ENCODE data around the gene SNAP29.

The SNAP29 gene

GRCh38 chr22:20840646-20841371 is 18.0 kb upstream of the SNAP29 start:
- no peaks in the 10 kb centered on the region for H3K36me3 ChIP-seq (ENCODE audit: control insufficient read depth, insufficient read depth, low read length)
- no peaks in the 10 kb centered on the region for H3K4me1 ChIP-seq (ENCODE audit: control insufficient read depth, insufficient read depth, low read length)
- no peak overlapping the region for H3K4me3 ChIP-seq (ENCODE audit: low read length)
- no peak overlapping the region for H3K9ac ChIP-seq (ENCODE audit: low read length)
- no peak overlapping the region for H3K27ac ChIP-seq (ENCODE audit: low read depth, low read length)
- no peaks in the 10 kb centered on the region for H3K27me3 ChIP-seq (ENCODE audit: control insufficient read depth, insufficient read depth, low read length)

DNA sequence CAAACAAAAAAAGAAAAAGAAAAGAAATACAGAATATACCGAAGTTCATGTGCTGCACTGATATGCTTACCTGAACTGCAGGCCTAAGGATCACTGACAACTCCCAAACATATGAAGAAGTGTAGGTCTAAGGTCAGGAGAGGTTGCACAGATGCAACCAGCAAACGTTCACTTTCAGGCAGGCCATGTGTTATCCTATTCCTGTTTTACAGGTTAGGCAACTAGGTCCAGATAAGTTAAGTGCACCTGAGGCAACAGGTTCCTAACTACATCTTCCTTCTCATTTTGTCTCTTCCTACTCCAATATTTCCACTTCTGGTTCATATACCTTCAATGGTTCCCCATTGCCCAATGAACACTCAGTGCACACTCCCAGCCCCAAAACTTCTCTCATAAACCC is 15.3 kb upstream of the SNAP29 start:
- Histone ChIP-seq H3K4me1 (ENCODE audit: control insufficient read depth, insufficient read depth, low read length) (no peaks in the 10 kb centered on the region), H3K27ac (ENCODE audit: low read depth, low read length) (no peak overlapping the region), H3K4me3 (ENCODE audit: low read length) (no peak overlapping the region), H3K36me3 (ENCODE audit: control insufficient read depth, insufficient read depth, low read length) (no peaks in the 10 kb centered on the region), H3K9ac (ENCODE audit: low read length) (no peak overlapping the region), H3K27me3 (ENCODE audit: control insufficient read depth, insufficient read depth, low read length) (no peaks in the 10 kb centered on the region)

DNA sequence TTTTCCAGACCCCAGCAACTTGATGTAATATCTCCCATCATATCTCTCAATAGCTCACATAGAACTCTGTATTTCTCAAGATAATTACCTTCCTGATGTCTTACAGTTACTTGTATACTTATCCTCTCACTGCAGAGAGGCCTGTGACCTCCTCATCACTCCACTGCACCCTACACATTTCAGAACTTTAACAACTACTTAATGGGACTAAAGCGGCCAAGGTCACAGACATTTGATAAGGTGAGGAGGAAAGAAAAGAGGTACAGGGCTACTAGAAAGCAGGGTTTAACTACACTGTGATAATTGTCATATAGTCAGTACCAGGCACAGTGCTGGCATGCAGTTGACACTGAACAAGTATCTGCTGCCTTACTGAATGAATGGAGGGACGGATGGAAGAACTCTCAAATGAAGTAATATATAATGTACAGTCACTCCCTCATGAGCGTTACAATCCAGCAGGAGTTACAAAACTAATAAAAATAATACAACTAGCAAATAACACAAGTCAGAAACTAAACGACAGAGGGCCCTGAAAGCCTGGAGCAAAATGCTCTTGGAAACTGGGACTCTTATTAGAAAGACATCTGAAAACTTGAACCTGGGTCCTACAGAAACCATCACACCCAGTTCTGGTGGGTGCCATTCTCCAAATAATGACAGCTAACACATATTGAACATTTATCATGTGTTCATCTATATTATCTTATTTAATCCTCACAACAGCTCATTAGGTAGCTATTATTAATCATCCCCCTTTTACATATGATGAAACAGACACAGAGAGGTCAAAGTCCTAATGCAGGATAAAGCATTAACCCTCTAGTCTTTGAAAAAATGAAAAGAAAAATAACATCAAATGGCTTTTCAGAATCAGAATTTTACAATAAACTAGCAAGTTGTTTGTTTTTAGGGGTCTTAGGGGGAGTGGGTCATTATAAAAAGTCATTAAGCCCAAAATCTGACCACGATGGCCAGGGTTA is 14.5 kb upstream of the SNAP29 start:
- Histone ChIP-seq H3K27me3 (ENCODE audit: control insufficient read depth, insufficient read depth, low read length) (no peaks in the 10 kb centered on the region), H3K27ac (ENCODE audit: low read depth, low read length) (no peak overlapping the region), H3K4me1 (ENCODE audit: control insufficient read depth, insufficient read depth, low read length) (no peaks in the 10 kb centered on the region), H3K4me3 (ENCODE audit: low read length) (no peak overlapping the region), H3K36me3 (ENCODE audit: control insufficient read depth, insufficient read depth, low read length) (no peaks in the 10 kb centered on the region), H3K9ac (ENCODE audit: low read length) (no peak overlapping the region)

DNA sequence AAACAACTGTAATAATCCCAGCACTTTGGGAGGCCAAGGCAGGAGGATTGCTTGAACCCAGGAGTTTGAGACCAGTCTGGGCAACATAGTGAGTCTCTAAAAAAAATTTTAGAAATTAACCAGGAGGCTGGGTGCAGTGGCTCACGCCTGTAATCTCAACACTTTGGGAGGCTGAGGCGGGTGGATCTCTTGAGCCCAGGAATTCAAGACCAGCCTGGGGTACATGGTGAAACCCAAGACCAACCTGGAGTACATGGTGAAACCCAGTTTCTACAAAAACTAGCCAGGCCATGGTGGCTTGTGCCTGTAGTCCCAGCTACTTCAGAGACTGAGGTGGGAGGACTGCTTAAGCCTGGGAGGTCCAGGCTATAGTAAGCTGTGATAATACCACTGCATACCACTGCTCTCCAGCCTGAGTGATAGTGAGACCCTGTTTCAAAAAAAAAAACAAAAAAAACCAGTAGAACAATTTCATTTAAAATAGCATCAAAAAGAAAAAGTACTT is 11.4 kb upstream of the SNAP29 start:
- Histone ChIP-seq H3K4me3 (ENCODE audit: low read length) (no peak overlapping the region), H3K27me3 (ENCODE audit: control insufficient read depth, insufficient read depth, low read length) (no peaks in the 10 kb centered on the region), H3K4me1 (ENCODE audit: control insufficient read depth, insufficient read depth, low read length) (no peaks in the 10 kb centered on the region), H3K36me3 (ENCODE audit: control insufficient read depth, insufficient read depth, low read length) (no peaks in the 10 kb centered on the region), H3K27ac (ENCODE audit: low read depth, low read length) (no peak overlapping the region), H3K9ac (ENCODE audit: low read length) (no peak overlapping the region)

- no peak overlapping the region for H3K4me3 ChIP-seq (ENCODE audit: low read length)
- peaks cover 1% of the 10 kb centered on the region for H3K4me1 ChIP-seq (ENCODE audit: control insufficient read depth, insufficient read depth, low read length)
- H3K27ac ChIP-seq (ENCODE audit: low read depth, low read length), result no peak overlapping the region
- H3K36me3 ChIP-seq (ENCODE audit: control insufficient read depth, insufficient read depth, low read length), result no peaks in the 10 kb centered on the region
- no peaks in the 10 kb centered on the region for H3K27me3 ChIP-seq (ENCODE audit: control insufficient read depth, insufficient read depth, low read length)
- no peak overlapping the region for H3K9ac ChIP-seq (ENCODE audit: low read length)
These were observed 6.7 kb upstream of the SNAP29 start for GRCh38 chr22:20852076-20852475.

GRCh38 chr22:20852503-20852902 is 6.3 kb upstream of the SNAP29 start:
- Histone ChIP-seq H3K27ac (ENCODE audit: low read depth, low read length) (no peak overlapping the region), H3K4me3 (ENCODE audit: low read length) (no peak overlapping the region), H3K9ac (ENCODE audit: low read length) (no peak overlapping the region), H3K27me3 (ENCODE audit: control insufficient read depth, insufficient read depth, low read length) (no peaks in the 10 kb centered on the region), H3K36me3 (ENCODE audit: control insufficient read depth, insufficient read depth, low read length) (no peaks in the 10 kb centered on the region), H3K4me1 (ENCODE audit: control insufficient read depth, insufficient read depth, low read length) (peaks cover 6% of the 10 kb centered on the region)

- no peak overlapping the region for H3K9ac ChIP-seq (ENCODE audit: low read length)
- H3K36me3 ChIP-seq (ENCODE audit: control insufficient read depth, insufficient read depth, low read length), result no peaks in the 10 kb centered on the region
- H3K27ac ChIP-seq (ENCODE audit: low read depth, low read length), result no peak overlapping the region
These were observed 5.6 kb upstream of the SNAP29 start for GRCh38 chr22:20853236-20853660.

GRCh38 chr22:20857247-20857643 is 1.6 kb upstream of the SNAP29 start:
- Histone ChIP-seq H3K4me3 (ENCODE audit: low read length) (peak overlapping the region; percentile 70), H3K9ac (ENCODE audit: low read length) (no peak overlapping the region), H3K27me3 (ENCODE audit: control insufficient read depth, insufficient read depth, low read length) (no peaks in the 10 kb centered on the region), H3K27ac (ENCODE audit: low read depth, low read length) (no peak overlapping the region), H3K4me1 (ENCODE audit: control insufficient read depth, insufficient read depth, low read length) (peaks cover 13% of the 10 kb centered on the region), H3K36me3 (ENCODE audit: control insufficient read depth, insufficient read depth, low read length) (no peaks in the 10 kb centered on the region)

More at GRCh38 chr22:20853236-20853660, 5.6 kb upstream of the SNAP29 start:
- H3K4me1 ChIP-seq (ENCODE audit: control insufficient read depth, insufficient read depth, low read length), result peaks cover 9% of the 10 kb centered on the region
- no peaks in the 10 kb centered on the region for H3K27me3 ChIP-seq (ENCODE audit: control insufficient read depth, insufficient read depth, low read length)
- H3K4me3 ChIP-seq (ENCODE audit: low read length), result no peak overlapping the region

- H3K36me3 ChIP-seq (ENCODE audit: control insufficient read depth, insufficient read depth, low read length), result no peaks in the 10 kb centered on the region
- H3K27ac ChIP-seq (ENCODE audit: low read depth, low read length), result peak overlapping the region; percentile 86
- peak overlapping the region; percentile 43 for H3K9ac ChIP-seq (ENCODE audit: low read length)
- no peaks in the 10 kb centered on the region for H3K27me3 ChIP-seq (ENCODE audit: control insufficient read depth, insufficient read depth, low read length)
- peaks cover 13% of the 10 kb centered on the region for H3K4me1 ChIP-seq (ENCODE audit: control insufficient read depth, insufficient read depth, low read length)
- peak overlapping the region; percentile 70 for H3K4me3 ChIP-seq (ENCODE audit: low read length)
These were observed 781 bp upstream of the SNAP29 start for GRCh38 chr22:20857838-20858614.

DNA sequence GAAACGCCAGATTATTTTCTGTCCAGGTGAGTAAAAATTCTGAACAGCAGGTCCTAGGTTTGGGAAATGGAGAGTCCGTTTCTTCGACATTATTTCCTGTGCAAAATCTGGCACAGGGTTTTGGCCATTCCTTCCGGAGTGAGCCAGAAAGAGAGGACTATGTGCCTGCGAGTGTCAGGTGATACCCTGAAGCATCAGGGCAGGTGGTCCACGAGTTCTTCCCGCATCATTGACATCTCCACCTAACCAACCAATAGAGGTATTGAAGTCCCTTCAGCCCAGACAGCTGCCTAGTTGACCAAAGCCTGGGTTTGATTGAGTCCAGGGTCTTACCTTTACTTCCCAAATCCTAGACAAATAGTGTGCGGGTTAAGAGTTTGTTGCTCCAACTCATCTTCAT is 808 bp downstream of the SNAP29 start:
- Histone ChIP-seq H3K27ac (ENCODE audit: low read depth, low read length) (no peak overlapping the region), H3K9ac (ENCODE audit: low read length) (peak overlapping the region; percentile 83), H3K36me3 (ENCODE audit: control insufficient read depth, insufficient read depth, low read length) (no peaks in the 10 kb centered on the region), H3K4me1 (ENCODE audit: control insufficient read depth, insufficient read depth, low read length) (peaks cover 13% of the 10 kb centered on the region), H3K4me3 (ENCODE audit: low read length) (peak overlapping the region; percentile 91), H3K27me3 (ENCODE audit: control insufficient read depth, insufficient read depth, low read length) (no peaks in the 10 kb centered on the region)

DNA sequence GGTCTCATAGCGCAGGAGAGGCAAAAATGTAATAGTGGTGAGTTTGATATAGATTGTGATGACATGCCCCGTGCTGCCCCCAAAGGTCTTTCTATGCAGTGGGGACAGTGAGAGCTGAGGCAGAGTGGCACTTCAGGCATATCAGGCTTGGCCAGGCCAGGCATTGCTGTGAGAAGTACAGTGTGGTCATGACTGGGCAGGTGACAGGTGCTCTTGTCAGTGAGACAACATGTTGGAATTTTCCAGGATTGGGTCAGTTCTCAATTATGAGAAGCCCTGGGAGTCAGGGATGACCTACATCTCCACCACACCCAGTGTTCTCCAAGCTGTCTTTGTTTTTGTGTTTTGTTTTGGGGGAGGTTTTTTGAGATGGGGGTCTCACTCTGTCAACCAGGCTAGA is 3.7 kb downstream of the SNAP29 start:
- Histone ChIP-seq H3K27me3 (ENCODE audit: control insufficient read depth, insufficient read depth, low read length) (no peaks in the 10 kb centered on the region), H3K9ac (ENCODE audit: low read length) (no peak overlapping the region), H3K4me3 (ENCODE audit: low read length) (no peak overlapping the region), H3K4me1 (ENCODE audit: control insufficient read depth, insufficient read depth, low read length) (peaks cover 11% of the 10 kb centered on the region), H3K36me3 (ENCODE audit: control insufficient read depth, insufficient read depth, low read length) (no peaks in the 10 kb centered on the region), H3K27ac (ENCODE audit: low read depth, low read length) (no peak overlapping the region)

- no peak overlapping the region for H3K9ac ChIP-seq (ENCODE audit: low read length)
- no peaks in the 10 kb centered on the region for H3K27me3 ChIP-seq (ENCODE audit: control insufficient read depth, insufficient read depth, low read length)
- H3K36me3 ChIP-seq (ENCODE audit: control insufficient read depth, insufficient read depth, low read length), result no peaks in the 10 kb centered on the region
- H3K4me3 ChIP-seq (ENCODE audit: low read length), result no peak overlapping the region
- no peak overlapping the region for H3K27ac ChIP-seq (ENCODE audit: low read depth, low read length)
- peaks cover 13% of the 10 kb centered on the region for H3K4me1 ChIP-seq (ENCODE audit: control insufficient read depth, insufficient read depth, low read length)
These were observed 4.6 kb downstream of the SNAP29 start for GRCh38 chr22:20863366-20863765.

All from rectal smooth muscle tissue (tissue), 1 donor.